Activated CD4-positive, CD25-positive, alpha-beta regulatory T cell treated with anti-CD3 and anti-CD28 coated beads, Interleukin-2, amount 50 U/mL, for 16 hours (primary cell): ENCODE results near the gene LHX1.

Source experiments
- DNase-seq: peaks from one replicate; pipeline ENCODE4 v3.0.0-alpha.2; 2020; ENCODE audit warnings: low read depth, low spot score

LHX1 gene

DNA sequence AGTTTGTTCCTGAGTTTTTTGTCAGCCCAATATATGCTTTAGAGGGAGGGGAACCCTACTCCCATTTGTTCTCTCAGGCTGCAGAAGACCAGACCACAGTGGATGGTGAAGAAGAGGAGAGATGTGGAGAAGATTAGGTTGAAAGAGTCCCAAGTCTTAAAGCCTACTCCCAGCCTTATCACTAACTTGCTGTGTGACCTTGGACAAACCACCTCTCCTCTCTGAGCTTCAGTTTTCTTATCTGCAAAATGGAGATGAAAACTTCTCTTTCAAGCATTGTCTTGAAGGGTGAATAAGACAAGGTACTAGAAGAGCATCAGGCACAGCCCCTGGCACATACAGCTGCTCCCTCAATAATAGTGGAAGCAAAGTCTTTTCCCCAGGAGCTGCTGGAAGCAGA is 15.1 kb upstream of the LHX1 start:
- no peak for DNase-seq

DNA sequence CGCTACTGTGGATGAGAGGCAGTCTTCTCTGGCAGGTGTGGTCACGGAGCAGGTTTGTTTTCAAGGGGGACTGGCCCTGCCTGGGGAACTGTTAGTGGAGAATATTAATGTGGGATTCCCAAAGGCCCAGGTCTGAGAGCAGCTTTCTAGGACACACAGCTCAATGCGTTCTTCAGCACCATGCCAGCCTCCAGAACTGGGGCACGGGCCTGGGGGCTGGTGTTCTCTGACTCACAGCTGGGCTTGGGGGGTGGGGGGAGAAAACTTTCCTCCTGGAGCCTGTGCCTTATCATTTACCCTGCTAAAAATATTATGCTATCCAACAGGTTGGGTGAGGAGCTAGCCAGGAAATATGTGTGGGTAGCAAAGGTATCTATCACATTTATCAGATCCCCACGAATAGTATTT is 13.5 kb upstream of the LHX1 start:
- DNase-seq: no peak

DNA sequence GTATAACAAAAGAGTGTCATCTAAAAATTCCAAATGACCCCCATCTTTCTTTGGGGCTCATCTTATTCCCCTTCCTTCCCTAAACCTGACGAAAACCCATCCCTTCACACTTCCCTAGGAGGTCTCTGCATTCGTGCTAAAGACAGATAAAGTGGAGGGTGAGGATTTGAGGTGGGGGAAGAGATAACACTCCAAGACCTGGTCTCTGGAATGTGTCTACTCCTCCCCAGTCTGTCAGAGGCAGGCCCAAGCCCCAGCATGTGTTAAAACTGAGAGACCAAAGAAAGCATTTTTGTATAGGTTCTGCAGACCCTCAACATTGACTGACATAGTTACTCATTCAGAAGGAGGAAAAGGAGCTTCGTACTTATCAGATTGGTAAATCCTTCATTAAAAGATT is 11.0 kb upstream of the LHX1 start:
- no peak for DNase-seq

- no peak for DNase-seq
Measured at GRCh38 chr17:36926701-36927100, 10.6 kb upstream of the LHX1 start.

- DNase-seq: no peak
Measured at GRCh38 chr17:36928471-36929345, 8.6 kb upstream of the LHX1 start.

DNA sequence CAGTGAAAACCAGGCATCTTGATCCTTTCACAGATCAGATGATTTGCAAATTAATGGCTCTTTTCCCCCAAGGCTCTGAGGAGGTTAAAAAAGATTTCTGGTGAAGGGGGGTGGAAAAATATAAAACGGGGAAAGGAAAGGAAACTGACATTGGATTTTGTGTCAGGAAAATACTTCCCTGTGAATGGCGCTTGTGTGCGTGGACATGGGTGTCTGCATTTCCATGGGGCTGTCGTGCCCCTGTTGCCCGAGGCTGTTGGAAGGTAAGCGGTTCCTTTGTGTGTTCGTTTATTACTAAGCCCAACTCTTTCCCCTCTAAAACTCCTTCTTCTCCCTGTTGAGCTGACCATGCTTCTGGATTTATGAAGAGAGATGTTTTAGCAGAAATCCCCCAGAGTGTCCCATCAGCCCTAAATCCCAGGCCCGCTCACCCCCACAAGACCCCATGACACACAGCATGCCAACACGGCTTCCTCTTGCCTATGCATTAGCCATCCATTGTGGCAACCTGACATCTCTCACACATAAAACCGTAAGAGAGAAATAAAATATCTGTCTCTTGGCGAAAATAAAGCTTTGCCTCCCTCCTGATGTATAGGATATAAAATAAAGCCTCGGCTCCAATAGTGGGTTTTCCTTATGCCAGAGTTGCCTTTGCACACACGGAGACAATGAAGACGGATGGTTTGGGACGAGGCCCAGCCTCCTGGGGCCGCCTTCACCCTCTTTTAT is 7.3 kb upstream of the LHX1 start:
- no peak for DNase-seq

DNA sequence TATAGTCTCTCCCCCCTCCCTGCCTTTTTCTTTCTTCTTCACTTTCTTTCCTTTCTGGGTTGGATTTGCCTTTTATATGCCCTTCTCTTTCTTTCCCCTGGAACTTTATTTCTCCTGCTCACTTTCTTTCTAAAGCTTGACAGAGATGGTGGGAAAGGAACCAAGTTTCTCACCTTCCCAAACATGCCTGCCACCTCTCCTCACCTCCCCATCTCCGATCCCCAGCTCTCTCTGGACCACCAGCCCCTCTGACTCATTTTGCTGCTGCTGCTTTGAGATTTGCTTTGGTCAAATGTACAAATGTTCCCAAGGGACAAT is 6.7 kb upstream of the LHX1 start:
- no peak for DNase-seq

DNA sequence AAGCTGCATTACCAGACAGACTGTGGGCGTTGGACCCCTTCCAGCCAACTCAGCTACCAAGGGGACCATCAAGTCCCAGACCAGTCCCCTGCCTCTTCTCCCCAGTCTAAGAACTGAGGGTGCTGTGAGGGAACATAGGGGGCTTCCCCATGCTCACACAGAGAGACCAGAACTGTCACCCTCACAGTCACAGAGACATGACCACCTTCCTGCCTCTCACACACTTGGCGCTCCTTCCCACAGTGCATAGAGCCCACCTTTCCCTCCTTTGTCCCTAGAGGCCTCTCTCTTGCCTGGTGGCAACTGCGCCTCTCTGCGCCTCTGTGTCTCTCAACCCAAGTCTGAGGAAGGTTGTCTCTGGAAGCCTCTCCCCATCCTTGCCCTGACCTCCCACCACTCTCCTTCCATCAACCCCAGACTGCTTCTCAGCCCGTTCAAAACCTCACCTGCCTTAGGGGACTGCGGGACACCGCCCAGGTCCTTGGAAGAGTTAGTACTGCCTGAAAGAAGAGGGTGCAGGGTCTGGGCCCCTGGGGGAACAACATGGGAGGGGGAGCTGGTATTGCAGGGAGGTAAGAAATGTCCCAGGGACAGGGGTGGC is 6.1 kb upstream of the LHX1 start:
- DNase-seq: no peak

DNA sequence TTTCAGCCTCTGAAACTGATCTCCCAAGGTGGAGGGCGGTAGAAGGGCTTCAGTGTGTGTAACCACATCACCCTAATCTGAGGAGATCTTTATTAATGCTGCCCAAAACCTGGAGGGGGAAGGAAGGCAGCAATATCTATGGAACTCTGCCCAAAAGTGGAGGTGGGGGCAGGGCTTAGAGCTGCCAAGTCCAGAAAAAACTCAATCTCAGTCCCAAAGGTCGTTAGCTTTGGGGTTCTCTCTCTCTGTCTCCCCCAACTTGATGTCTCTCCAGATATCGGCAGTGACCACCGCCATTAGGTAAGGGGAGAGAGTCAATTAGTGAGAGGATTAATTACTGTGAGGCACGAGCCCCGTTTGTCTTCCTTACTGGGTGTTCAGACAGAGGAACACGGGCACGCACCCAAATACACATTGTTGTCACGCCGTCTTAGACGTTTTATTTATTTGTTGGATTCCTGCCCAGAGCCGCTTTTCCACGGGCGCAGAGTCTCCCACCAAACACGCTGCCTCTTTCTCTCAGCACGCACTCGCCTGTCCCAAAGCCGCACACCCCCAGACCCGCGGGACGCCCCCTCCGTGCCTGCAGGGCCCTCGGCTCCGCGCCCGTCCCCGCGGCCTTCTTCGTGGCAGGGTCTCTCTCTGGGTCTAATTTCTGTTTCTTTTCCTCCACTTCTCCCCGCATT is 5.4 kb upstream of the LHX1 start:
- DNase-seq: no peak

- no peak for DNase-seq
Measured at GRCh38 chr17:36932383-36932693, 4.9 kb upstream of the LHX1 start.

GRCh38 chr17:36932694-36933511 is 4.4 kb upstream of the LHX1 start:
- no peak for DNase-seq

DNA sequence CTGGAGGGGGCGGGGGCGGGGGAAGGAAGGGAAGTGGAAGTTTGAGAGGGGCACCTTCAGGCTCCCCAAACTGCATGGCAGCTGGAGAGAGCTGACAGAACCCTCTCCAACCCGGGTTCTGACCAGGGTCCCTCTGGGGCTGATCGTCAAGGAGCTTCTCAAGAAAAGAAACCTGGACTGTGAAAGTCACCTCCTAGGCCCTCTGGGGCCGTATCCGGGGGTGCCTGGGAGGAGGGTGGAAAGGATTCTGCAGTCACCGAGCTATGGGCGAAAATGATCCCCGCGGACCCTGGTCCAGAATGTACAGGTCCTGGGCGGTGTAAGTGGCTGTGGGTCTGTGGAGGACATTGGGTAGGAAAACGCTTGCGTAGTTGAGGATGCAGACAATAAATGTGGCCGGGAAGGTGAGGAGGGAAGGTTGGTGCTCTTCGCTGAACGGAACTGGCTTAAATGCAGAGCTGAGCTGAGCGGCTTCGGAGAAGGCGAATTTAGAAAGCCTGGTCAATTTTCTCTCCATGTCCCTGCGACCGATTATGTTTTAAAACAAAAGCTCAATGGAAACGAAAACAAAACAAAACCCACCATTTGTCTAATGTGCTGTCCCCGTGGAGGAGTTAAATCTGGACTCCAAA is 3.6 kb upstream of the LHX1 start:
- no peak for DNase-seq

DNA sequence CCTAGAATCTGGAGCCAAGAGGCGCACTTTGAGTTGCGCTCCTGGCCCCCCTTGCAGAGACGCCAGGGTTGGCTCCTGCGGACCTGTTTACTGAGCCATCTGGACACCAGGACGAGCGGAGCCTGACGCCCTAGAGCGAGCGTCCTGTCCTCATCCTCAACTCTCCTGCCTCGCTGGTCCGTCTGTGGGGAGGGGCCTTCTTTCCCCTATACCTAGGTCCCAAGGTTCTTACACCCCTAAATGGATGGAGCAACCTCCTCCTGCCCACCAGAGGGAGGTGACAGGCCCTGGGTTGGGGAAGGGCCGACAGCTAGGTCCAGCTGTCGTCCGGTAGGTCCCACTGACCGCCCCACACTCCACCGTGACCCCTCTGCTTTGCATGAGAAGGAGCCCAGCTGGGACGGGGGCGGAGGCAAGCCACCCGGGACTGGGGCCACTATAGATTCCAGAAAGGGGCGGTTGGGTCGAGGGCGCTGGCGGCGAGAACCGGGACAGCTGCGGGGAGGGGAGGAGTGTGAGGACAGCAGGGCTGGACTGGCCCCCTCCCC is 3.1 kb upstream of the LHX1 start:
- no peak for DNase-seq

DNA sequence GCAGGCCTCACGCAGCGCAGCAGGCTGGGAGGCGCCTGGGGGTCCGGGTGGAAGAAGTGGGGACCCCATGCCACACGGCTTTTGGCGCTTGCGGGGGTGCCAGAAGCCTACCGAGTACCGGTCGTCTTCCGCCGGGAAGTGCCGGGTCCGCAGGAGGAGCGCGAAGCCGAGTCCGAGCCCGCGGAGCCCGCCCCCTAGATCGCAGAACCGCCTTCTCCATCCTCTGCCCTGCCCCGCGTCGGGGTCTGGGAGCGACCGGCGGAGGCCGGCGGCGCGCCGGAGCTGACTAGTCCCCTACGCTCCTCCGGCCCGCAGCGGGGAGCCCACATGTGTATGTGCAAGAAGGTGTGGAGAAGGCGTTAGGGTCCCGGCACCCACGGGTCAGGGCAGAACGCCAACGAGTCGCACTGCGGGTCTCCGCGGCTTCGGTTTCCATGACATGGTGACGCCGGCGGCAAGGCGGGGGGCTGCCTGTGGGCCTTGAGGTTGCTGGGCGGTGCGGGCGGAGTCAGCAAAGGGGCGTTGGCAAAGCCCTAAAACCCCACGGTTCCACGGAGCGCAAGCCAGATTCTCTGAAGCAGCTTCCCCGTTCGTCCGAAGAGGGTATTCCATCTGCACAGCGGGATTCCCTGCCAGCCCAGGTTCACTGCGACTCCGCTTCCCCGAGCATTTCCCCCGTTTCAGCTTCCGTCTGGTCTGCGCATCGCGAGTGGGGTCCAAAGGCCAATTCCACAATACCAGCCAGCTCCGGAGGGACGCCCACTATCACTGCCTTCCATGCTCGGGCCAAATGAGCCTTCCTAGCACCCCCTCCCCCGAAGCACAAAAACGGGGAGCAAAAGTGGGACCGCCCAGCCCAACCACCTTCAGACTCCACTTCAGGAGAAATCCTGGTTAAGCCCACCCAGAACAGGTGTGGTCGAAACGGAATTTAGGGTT is 2.3 kb upstream of the LHX1 start:
- no peak for DNase-seq

- DNase-seq: no peak
Measured at GRCh38 chr17:36935671-36936454, 1.4 kb upstream of the LHX1 start.

- DNase-seq: no peak
Measured at GRCh38 chr17:36936455-36937000, 747 bp upstream of the LHX1 start.

GRCh38 chr17:36937959-36938565 is 787 bp downstream of the LHX1 start:
- DNase-seq: no peak

GRCh38 chr17:36938566-36939051 is 1.3 kb downstream of the LHX1 start:
- no peak for DNase-seq
